ENCODE results near the gene TTC6.

DNA sequence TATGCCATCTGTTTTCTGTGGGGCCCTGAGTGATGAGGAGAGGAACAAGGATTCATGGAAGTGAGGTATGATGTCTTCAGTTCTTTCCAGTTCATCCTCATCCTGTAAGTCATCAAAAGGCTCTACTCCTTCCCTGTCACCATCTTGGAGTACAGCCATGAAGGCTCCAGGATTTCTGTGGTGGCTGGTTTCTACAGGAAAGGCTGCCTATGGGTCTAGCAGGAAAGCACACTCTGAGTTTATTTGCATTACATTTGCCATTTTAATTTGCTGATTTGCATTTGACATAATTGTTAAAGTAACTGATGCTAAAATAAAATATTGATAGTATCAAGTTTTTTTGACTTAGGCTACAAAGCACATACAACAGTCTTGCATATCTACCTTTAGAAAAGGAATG lies 11.2 kb downstream of the TTC6 start:
- TF ChIP-seq TOX (CRISPR knock-in tag; IDR thresholded peaks at IDR 0.05; ENCODE audit: borderline replicate concordance) (no peak), POU6F1 (CRISPR knock-in tag; IDR thresholded peaks at IDR 0.05; ENCODE audit: borderline replicate concordance, low read depth) (no peak), PPARA (CRISPR knock-in tag; IDR thresholded peaks at IDR 0.05; ENCODE audit: borderline replicate concordance) (no peak), ZNF565 (CRISPR knock-in tag; conservative IDR thresholded peaks at IDR 0.05; ENCODE audit: low read depth) (no peak)
- TF ChIP-seq, protein P1, sequence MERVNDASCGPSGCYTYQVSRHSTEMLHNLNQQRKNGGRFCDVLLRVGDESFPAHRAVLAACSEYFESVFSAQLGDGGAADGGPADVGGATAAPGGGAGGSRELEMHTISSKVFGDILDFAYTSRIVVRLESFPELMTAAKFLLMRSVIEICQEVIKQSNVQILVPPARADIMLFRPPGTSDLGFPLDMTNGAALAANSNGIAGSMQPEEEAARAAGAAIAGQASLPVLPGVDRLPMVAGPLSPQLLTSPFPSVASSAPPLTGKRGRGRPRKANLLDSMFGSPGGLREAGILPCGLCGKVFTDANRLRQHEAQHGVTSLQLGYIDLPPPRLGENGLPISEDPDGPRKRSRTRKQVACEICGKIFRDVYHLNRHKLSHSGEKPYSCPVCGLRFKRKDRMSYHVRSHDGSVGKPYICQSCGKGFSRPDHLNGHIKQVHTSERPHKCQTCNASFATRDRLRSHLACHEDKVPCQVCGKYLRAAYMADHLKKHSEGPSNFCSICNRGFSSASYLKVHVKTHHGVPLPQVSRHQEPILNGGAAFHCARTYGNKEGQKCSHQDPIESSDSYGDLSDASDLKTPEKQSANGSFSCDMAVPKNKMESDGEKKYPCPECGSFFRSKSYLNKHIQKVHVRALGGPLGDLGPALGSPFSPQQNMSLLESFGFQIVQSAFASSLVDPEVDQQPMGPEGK (CRISPR knock-in tag; IDR thresholded peaks at IDR 0.05; ENCODE audit: borderline replicate concordance) = no peak
- TF ChIP-seq, protein P2, sequence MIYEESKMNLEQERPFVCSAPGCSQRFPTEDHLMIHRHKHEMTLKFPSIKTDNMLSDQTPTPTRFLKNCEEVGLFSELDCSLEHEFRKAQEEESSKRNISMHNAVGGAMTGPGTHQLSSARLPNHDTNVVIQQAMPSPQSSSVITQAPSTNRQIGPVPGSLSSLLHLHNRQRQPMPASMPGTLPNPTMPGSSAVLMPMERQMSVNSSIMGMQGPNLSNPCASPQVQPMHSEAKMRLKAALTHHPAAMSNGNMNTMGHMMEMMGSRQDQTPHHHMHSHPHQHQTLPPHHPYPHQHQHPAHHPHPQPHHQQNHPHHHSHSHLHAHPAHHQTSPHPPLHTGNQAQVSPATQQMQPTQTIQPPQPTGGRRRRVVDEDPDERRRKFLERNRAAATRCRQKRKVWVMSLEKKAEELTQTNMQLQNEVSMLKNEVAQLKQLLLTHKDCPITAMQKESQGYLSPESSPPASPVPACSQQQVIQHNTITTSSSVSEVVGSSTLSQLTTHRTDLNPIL (CRISPR knock-in tag; IDR thresholded peaks at IDR 0.05; ENCODE audit: low read depth) = no peak

Measured in SK-N-SH treated with all-trans-retinoic acid at 6 μM for 48 hours (cell line).